SH-SY5Y (cell line): ENCODE results near the gene SIK3.

Experiments
- GATA2 ChIP-seq: IDR thresholded peaks from 2 replicates; pipeline ENCODE4 v1.6.1; 2011; ENCODE audit warnings: mild to moderate bottlenecking, low read depth, low read length
- GATA3 ChIP-seq: IDR thresholded peaks from 2 replicates; pipeline ENCODE4 v1.6.1; 2011; ENCODE audit warnings: low read depth, mild to moderate bottlenecking, low read length, moderate library complexity

DNA sequence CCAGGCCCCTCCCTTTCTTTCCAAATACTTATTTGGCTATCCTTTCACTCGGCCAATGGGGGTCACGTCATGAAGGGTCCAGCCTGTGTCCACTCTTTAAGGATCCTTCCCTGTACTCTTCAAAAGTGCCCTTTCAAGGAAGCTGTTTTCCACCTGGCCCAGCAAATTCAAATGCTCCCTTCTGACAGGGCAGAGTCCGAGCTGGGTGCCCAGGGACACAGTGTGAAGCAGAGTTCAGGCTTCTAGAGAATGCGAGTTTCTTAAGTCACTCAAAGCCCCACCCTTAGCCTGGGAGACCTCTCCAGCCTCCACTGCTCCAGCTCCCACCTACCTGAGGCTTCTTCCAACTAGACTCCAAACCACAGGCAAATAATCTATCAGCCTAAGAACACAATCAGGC, 255.3 kb downstream of the SIK3 start:
- no peak for TF ChIP-seq GATA2
- no peak for TF ChIP-seq GATA3
